Measurements from ENCODE around the gene NOP53.
"Not testable (repeated sequence)": the region's sequence is repeated elsewhere in the genome, so short reads cannot be mapped to it uniquely, and the experiment has no call there.

Gene NOP53

DNA sequence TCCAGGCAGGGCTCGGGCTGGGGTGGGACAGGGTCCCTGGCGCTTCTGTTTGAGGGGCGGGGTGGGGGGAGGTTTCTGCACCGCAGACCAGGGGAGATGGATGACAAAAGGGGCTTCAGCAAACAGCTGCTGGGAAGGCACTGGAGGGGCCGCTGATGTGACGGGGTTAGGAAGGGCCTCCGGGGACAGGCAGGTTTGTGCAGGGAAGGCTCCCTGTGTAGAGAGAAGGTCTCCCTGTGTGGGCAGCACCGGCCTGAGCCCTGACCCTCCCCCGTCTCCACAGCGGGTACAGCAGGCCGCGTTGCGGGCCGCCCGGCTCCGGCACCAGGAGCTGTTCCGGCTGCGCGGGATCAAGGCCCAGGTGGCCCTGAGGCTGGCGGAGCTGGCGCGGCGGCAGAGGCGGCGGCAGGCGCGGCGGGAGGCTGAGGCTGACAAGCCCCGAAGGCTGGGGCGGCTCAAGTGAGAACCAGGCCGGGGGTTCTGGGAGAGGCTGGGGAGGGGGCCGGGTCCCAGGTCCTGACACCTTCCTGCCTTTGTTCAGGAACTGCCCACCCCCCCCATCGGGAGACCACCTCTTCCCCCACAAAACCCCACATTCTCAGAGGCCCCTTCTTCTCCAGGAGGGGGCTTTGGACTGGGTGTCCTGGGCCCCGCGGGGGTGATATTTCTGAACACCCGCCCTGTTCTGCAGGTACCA lies 9.9 kb downstream of the NOP53 start:
- no peak for DNase-seq (ENCODE audit: low read depth)

DNA sequence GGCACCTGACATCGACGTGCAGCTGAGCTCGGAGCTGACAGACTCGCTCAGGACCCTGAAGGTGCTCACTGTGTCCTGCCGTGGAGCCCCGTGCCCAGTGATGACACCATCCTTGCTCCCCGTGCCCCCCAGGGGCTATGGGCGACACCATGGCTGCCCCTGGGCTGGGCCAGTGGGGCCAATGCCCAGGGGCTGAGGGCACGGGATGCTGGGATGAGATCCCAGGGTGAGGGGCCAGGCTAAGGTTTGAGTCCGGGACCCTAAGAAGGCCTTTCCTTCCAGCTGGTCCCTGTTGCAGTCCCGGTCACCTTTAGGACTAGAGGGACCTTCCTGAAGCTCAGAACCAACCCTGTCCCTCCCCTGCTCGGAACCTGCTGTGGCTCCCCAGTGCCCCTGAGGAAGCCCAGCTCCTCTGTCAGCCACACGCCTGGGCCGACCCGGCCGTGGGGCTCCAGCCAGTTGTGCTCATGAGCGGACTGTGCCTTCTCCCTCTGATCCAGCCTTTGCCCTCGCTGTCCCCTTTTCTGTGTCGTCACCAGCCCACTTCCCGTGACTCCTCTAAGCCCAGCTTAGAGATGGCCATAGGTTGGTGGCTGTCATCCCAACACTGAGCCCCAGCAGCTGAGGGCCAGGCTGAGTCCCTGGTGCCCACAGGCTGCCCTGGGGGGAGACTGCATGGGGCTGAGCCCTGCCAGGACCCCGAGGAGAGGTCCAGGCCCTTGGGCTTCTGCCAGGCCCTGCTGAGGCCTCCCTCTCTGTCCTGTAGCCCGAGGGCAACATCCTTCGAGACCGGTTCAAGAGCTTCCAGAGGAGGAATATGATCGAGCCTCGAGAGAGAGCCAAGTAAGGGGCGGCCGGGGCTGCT lies 10.6 kb downstream of the NOP53 start:
- DNase-seq (ENCODE audit: low read depth): no peak

DNA sequence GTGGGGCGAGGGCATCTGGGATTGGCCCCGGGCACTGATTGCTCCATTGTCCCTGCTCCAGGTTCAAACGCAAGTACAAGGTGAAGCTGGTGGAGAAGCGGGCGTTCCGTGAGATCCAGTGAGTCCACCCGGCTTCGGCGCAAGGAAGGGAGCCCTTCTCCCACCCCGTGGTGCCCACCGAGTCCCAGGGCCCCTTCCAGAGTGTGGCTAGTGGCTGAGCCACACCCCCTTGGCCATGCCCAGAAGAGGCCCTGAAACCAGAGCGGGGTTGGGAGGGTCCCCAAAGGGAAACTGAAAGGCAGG lies 11.2 kb downstream of the NOP53 start:
- no peak for DNase-seq (ENCODE audit: low read depth)

DNA sequence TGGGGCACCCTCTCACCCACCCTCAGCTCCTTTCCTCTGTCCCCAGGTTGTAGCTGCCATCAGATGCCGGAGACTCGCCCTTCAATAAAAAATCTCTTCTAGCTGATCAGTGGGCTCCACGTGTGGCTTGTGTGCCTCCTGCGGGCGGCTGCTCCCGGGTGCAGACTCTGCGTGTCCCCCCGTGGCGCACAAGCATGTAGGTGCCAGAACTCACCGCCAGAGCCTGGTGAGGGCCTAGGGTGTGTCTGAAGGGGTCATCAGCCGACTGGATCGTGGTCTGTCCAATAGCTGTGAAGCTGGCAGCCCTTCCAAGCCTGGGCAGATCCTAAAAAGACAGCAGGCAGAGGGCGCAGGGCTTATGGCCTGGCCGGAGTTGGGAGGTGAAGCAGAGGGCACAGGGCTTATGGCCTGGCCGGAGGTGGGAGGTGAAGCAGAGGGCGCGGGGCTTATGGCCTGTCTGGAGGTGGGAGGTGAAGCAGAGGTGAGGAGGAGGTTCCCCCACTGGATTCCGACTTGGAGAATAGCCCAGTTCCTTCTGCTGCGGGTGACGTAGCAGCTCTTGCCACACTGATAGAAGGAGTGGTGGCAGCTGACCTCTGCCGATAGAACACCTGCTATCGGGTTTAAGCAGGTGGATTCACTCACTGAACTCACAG lies 11.7 kb downstream of the NOP53 start:
- no peak for DNase-seq (ENCODE audit: low read depth)

DNA sequence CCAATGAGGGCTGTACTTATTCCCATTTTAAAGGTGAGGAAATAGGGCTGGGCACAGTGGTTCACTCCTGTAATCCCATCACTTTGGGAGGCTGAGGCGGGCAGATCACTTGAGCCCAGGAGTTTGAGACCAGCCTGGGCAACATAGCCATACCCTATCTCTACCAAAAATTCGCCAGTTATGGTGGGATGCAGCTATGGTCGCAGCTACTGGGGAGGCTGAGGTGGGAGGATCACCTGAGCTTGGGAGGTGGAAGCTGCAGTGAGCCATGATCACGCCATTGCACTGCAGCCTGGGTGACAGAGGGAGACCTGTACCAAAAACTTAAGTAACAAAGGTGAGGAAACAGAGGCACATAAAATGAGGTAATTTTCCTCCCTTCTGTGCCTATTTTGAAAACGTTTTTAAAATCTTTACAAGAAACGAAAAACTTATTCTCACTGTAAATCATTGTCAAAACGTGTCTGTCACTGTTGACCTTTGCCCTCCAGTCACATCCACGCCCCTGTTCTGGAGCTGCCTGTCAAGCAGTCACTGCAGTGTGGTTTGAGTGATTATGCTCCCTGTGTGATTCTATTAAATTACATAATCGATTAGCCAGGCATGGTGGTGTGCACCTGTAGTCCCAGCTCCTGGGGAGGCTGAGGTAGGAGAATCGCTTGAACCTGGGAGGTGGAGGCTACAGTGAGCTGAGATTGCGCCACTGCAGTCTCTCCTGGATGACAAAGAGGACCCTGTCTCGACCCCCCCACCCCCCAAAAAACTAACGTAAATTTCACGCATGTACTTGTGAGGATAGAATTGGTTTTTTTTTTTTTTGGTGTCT lies 12.5 kb downstream of the NOP53 start:
- DNase-seq (ENCODE audit: low read depth): no peak

DNA sequence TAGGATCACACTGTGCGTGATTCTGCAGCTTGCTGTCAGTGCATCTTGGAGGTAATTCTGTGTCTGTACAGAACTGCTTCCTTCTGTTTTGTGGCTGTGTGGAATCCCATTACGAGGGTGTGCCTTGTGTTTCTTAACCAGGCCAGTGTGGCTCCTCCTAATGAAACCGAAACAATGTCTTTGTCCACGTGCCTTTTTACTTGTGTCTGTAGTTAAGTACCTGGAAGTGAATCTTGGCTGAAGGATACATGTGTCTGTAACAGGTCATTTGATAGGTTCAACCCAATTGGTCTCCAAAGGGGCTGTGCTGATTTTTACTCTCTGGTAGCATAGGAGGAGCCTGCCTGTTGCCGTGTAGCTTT lies 13.1 kb downstream of the NOP53 start:
- no peak for DNase-seq (ENCODE audit: low read depth)

DNA sequence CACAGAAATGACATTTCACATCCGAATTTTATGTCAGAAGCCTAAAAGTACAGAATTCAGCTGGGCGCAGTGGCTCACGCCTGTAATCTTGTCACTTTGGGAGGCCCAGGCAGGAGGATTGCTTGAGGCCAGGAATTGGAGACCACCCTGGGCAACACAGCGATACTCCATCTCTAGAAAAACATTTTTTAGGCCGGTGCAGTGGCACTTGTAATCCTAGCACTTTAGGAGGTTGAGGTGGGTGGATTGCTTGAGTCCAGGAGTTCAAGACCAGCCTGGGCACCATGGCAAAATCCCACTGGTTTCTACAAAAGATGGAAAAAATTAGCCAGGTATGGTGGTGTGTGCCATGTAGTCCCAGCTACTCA lies 15.3 kb downstream of the NOP53 start:
- no peak for DNase-seq (ENCODE audit: low read depth)

DNA sequence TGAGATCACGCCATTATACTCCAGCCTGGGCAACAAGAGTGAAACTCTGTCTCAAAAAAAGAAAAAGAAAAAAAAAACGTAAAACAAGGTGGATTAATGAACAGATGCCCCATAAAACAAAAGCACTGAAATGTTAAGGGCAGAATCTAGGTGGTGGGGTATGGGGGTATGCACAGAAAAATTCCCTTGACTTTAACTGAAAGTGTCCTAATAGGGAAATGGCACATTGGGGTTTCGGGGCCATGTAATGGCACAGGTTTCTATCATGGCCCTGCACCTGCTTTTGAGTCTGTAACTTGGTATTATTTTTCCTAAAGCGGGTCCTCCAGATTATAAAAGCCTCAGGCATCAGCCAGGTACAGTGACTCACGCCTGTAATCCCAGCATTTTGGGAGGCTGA lies 16.2 kb downstream of the NOP53 start:
- DNase-seq (ENCODE audit: low read depth): no peak

DNA sequence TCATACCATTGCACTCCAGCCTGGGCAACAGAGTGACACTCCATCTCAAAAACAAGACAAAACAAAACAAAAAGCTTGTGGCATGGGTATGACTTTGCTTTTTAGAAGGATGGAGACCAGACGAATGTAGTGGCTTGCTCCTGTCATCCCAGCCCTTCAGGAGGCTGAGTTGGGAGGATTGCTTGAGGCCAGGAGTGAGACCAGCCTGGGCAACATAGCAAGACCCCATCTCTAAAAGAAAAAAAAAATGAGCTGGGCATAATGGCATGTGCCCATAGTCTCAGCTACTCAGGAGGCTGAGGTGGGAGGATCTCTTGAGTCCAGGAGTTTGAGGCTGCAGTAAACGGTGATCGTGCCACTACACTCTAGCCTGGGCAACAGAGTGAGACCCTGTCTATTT lies 16.8 kb downstream of the NOP53 start:
- no peak for DNase-seq (ENCODE audit: low read depth)

DNA sequence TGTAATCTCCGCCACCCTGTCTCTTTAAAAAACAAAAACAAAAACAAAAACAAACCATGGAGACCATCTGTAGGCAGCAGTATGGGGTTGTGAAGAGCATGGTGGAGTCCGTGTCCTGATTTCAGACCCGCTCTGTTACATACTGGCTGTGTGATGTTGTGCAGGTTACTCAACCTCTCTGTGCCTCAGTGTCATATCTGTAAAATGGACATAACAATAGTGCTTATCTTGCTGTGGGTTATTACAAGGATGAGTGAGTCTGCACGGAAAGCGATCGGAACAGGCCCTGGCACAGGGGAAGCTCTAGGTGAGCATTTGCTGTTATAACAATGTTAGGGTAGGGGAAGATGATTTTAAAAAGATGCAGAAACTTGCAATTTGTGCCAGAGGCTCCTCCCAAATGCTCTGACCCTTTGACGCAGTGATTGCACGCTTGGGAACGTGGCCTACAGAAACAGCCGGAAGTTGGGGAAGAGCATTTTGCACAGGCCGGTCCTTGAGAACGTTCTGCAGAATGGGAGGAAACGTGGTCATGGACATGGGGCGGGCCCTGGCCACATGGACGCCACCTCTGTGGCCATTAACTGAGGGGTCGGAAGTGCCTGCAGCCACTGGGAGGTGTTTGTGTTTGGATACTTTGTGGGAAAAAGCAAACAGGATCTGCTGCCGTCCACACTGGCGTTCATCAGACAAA lies 17.4 kb downstream of the NOP53 start:
- DNase-seq (ENCODE audit: low read depth): no peak

DNA sequence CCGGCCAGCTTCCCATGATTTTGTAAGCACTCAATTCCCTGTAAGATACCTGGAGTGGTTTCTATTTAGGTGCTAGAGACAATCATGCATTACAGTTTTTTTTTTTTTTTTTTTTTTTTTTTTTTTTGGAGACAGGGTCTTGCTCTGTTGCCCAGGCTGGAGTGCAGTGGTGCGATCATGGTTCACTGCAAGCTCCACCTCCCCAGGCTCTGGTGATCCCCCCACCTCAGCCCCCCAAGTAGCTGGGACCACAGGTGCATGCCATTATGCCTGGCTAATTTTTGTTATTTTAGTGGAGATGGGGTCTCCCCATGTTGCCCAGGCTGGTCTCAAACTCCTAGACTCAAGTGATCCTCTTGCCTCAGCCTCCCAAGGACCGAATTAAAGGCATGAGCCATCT lies 19.4 kb downstream of the NOP53 start:
- DNase-seq (ENCODE audit: low read depth): not testable (repeated sequence)

DNA sequence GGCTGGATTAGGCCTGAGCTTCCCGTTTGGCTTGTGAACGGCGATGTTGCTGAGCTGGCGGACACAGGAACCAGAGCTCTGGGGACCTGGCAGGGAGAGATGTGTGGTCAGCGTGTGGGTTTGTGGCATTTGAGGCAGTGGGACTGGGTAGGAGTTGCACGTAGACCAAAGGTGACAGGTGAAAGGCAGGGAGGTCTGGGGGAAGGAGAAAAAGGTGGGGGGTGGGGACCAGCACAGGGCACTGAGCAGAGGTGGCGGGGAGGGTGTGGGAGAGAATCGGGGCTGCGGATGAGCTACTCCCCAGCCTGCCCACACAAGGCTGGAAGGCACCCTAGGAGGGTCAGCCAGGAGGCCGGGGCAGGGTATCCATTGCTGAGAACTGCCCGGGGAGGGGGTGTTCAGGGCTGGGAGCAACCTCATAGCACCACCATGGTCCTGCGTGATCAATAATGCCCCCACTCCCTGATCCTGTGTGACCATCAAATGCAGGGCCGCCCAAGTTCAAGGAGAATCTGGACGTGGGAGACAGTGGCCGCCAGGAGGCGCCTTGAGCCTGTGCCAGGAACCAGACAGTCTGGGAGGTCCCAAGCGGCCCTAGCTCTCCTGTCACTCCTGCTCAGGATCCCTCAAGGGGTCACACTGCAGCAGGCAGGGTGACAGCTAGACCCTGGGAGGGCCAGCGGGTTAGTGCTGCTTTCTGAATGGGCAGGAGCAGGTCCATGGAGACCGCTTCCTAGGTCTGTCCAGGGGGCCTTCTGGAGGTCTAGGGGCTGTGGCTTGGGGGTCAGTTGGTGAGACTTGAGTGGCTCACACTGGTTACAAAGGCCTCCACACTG lies 20.4 kb downstream of the NOP53 start:
- no peak for DNase-seq (ENCODE audit: low read depth)

DNA sequence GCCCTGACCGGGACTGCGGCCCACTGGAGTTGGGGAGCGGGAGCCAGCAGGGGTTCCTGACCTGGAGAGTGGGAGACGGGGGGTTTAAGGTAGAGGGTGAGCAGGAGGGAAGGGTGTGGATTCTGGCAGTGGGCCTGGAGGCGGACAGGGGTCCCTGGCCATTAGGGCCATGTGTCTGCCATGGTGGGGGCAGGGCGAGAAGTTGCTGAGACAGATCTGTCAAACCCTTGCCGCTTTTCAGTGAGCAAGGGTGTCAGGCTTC lies 20.9 kb downstream of the NOP53 start:
- DNase-seq (ENCODE audit: low read depth): no peak

DNA sequence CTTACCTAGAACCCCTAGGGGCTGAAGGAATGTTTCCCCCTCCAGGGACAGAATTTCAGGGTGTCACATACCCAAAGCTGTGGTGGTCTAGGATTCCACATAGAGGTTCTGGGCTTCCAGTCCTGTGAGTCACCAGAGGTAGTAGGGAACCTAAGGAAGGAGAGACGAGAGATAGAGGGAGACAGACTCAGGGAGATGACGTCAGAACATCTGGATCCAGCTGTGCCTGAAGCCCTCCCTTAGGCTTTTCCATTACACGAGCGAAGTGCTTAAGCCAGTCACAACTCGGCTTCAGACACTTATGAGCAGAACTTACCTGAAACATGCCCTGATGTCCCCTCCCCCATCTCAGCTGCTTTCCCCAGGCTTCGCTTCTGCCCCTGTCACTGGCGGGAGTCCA lies 21.3 kb downstream of the NOP53 start:
- DNase-seq (ENCODE audit: low read depth): no peak

DNA sequence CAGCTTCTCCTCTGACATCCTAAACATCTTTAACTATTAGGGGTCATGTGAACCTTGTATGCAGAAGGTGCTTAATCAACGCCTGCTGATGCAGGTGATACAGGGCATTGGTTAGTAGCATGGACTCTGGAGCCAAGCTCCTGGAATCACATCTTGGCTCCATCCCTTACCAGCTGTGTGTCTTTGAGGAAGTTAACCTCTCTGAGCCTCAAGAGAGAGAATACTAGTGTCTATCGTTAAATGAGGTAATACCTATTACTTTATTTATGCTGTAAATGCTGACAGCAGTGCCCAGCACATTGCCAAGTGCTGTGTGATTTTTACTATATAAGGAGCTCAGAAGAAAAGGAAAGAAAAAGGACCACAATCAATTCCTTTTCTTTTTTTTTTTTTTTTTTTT lies 22.0 kb downstream of the NOP53 start:
- no peak for DNase-seq (ENCODE audit: low read depth)

DNA sequence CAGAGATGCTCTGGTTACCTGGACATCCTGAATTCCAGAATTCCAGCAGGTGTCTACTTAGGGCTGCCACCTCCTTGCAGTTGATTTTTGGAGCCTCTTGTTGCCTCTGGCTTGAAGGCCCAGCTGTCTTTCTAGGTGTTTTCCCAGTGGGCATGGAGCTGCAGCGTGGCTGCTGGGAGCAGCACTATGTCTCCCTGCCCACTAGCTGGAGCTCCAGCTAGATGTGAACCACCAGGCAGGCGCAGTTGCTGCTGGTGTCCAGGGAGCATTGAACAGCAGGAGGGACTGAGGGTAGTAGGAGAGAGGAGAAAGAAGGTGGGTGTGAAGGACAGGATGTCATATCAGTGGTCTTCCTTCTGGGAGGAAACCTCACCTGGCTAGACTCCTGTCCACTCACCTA lies 23.3 kb downstream of the NOP53 start:
- DNase-seq (ENCODE audit: low read depth): no peak

DNA sequence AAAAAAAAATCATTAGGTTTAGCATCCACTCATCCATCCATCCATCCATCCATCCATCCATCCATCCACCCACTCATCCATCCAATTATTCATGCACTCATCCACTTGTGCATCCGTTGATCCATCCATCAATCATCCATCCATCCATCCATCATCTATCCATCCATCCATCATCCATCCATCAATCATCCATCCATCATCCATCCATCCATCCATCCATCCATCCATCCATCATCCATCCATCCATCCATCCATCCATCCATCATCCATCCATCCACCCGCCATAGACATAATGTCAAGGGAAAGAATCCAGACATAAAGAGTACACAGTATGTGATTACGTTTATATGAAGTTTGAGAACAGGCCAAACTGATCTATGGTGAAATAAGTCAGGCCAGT lies 24.2 kb downstream of the NOP53 start:
- no peak for DNase-seq (ENCODE audit: low read depth)

DNA sequence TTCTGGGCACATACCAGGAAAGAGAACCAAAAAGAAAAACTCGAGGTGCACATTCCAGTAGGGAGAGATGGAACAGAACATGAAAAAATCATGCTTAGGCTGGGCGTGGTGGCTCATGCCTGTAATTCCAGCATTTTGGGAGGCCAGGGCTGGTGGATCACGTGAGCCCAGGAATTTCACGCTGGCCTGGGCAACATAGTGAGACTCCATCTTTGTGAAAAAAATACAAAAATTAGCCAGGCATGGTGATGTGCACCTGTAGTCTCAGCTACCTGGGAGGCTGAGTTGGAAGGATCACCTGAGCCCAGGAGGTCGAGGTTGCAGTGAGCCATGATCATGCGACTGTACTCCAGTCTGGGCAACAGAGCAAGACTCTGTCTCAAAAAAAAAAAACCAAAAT lies 25.9 kb downstream of the NOP53 start:
- not testable (repeated sequence) for DNase-seq (ENCODE audit: low read depth)

DNA sequence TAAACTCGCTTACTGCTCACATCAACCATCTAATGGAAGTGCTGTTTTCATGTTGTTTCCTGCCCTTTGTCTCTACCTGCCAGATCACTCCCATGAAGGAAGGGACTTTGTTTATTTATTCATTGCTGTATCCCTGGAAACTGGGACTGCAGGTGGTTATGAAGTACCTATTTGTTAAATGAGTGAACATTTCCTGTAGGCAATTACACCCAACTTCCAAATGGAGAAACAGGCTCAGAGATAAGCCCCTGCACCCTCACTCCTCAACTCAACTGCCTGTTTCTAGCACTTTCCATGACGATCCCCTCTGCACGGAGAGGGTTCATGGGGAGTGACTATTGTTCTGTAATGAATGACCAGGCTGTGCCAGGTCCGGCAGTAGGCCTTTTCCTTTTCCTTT lies 31.2 kb downstream of the NOP53 start:
- DNase-seq (ENCODE audit: low read depth): no peak

DNA sequence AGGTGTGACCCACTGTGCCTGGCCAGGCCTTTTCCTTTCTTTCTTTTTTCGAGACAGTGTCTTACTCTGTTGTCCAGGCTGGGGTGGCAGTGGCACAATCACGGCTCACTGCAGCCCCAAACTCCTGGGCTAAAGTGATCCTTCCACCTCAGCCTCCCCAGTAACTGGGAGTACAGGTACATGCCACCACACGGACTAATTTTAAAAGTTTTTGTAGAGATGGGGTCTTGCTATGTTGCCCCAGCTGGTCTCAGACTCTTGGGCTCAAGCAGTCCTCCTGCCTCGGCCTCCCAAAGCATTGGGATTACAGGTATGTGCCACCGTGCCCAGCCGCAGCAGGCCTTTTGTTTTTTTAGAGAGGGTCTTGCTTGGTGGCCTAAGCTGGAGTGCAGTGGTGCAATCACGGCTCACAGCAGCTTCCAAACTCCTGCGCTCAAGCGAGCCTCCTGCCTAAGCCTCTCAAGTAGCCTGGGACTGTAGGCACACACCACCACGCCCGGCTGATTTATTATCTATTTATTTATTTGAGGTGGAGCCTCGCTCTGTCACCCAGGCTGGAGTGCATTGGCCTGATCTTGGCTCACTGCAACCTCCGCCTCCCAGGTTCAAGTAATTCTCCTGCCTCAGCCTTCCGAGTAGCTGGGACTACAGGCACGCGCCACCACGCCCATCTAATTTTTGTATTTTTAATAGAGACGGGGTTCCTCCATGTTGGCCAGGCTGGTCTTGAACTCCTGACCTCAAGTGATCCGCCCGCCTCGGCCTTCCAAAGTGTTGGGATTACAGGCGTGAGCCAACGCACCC lies 32.1 kb downstream of the NOP53 start:
- DNase-seq (ENCODE audit: low read depth): not testable (repeated sequence)
